IPS-NIHi7 (cell line): ENCODE measurements around the gene KLHL41.

ENCODE experiments used
- DNase-seq: peaks from one replicate; pipeline ENCODE4 v3.0.0; 2012; ENCODE audit warnings: mixed read lengths; ENCODE audit errors: extremely low spot score

The KLHL41 gene

GRCh38 chr2:169509298-169509885, at the start of gene KLHL41:
TSS of gene KLHL41 (plus strand) at chr2:169509702. CDS start at chr2:169509779, 77 bp downstream.
- peak; percentile 18 for DNase-seq

- no peak for DNase-seq
These were observed 48.4 kb upstream of the KLHL41 start for GRCh38 chr2:169461143-169461542.

GRCh38 chr2:169462896-169463695, 46.4 kb upstream of the KLHL41 start:
- no peak for DNase-seq

- DNase-seq = no peak
These were observed 45.0 kb upstream of the KLHL41 start for GRCh38 chr2:169464466-169464865.

- no peak for DNase-seq
These were observed 44.6 kb upstream of the KLHL41 start for GRCh38 chr2:169464882-169465281.

- DNase-seq = no peak
These were observed 40.7 kb upstream of the KLHL41 start for GRCh38 chr2:169468841-169469240.

- no peak for DNase-seq
These were observed 39.4 kb upstream of the KLHL41 start for GRCh38 chr2:169469952-169470572.

GRCh38 chr2:169472249-169472648, 37.3 kb upstream of the KLHL41 start:
- no peak for DNase-seq

GRCh38 chr2:169476459-169476858, 33.0 kb upstream of the KLHL41 start:
- no peak for DNase-seq

GRCh38 chr2:169478339-169478738, 31.2 kb upstream of the KLHL41 start:
- DNase-seq = no peak

- DNase-seq = no peak
These were observed 30.7 kb upstream of the KLHL41 start for GRCh38 chr2:169478745-169479256.

- DNase-seq = peak; percentile 69
These were observed 30.0 kb upstream of the KLHL41 start, which contains the start of gene BBS5 for GRCh38 chr2:169479257-169480078. TSS of gene BBS5 (plus strand) at chr2:169479494. CDS start at chr2:169479554, 60 bp downstream.

- DNase-seq = no peak
These were observed 29.4 kb upstream of the KLHL41 start for GRCh38 chr2:169480079-169480465.

GRCh38 chr2:169485650-169486138, 23.8 kb upstream of the KLHL41 start:
- no peak for DNase-seq

- no peak for DNase-seq
These were observed 23.0 kb upstream of the KLHL41 start for GRCh38 chr2:169486487-169486886.

GRCh38 chr2:169490834-169491233, 18.7 kb upstream of the KLHL41 start:
- DNase-seq = no peak

GRCh38 chr2:169491378-169491777, 18.1 kb upstream of the KLHL41 start:
- no peak for DNase-seq

- no peak for DNase-seq
These were observed 16.1 kb upstream of the KLHL41 start for GRCh38 chr2:169493360-169493759.

GRCh38 chr2:169495310-169495928, 14.1 kb upstream of the KLHL41 start:
- no peak for DNase-seq

GRCh38 chr2:169504651-169505050, 4.9 kb upstream of the KLHL41 start:
- DNase-seq = no peak

- no peak for DNase-seq
These were observed 1.8 kb upstream of the KLHL41 start for GRCh38 chr2:169507698-169508097.
